HG02759 (cell line): Measurements from ENCODE around the gene DTWD2.
"Not testable (repeated sequence)": the region's sequence is repeated elsewhere in the genome, so short reads cannot be mapped to it uniquely, and the experiment has no call there.

Experiments
- ATAC-seq: cut with Tn5 transposase; IDR thresholded peaks from one replicate; pipeline ENCODE4 v1.9.1; 2021; ENCODE audit warnings: mild to moderate bottlenecking, moderate library complexity; ENCODE audit not compliant: unreplicated experiment

The DTWD2 gene

GRCh38 chr5:118882666-118883065 is 105.7 kb downstream of the DTWD2 start:
- ATAC-seq, result no peak

- not testable (repeated sequence) for ATAC-seq
Observed at GRCh38 chr5:118876852-118877251, 111.5 kb downstream of the DTWD2 start.

GRCh38 chr5:118875131-118875530 is 113.2 kb downstream of the DTWD2 start:
- ATAC-seq, result no peak

- no peak for ATAC-seq
Observed at GRCh38 chr5:118873417-118873816, 114.9 kb downstream of the DTWD2 start.

GRCh38 chr5:118863345-118863744 is 125.0 kb downstream of the DTWD2 start:
- no peak for ATAC-seq

- ATAC-seq, result no peak
Observed at GRCh38 chr5:118862596-118862995, 125.8 kb downstream of the DTWD2 start.

- ATAC-seq, result no peak
Observed at GRCh38 chr5:118857700-118858099, 130.6 kb downstream of the DTWD2 start.

- no peak for ATAC-seq
Observed at GRCh38 chr5:118854819-118855218, 133.5 kb downstream of the DTWD2 start.

GRCh38 chr5:118851785-118852184 is 136.6 kb downstream of the DTWD2 start:
- ATAC-seq, result not testable (repeated sequence)

- not testable (repeated sequence) for ATAC-seq
Observed at GRCh38 chr5:118849507-118849906, 138.8 kb downstream of the DTWD2 start.

- ATAC-seq, result no peak
Observed at GRCh38 chr5:118844351-118844750, 144.0 kb downstream of the DTWD2 start.

- ATAC-seq, result no peak
Observed at GRCh38 chr5:118834710-118835109, 153.6 kb downstream of the DTWD2 start.

- no peak for ATAC-seq
Observed at GRCh38 chr5:118832974-118833373, 155.4 kb downstream of the DTWD2 start.

- no peak for ATAC-seq
Observed at GRCh38 chr5:118825226-118825625, 163.1 kb downstream of the DTWD2 start.

- peak; percentile 68 for ATAC-seq
Observed at GRCh38 chr5:118818604-118819003, 169.7 kb downstream of the DTWD2 start.

GRCh38 chr5:118808441-118808840 is 179.9 kb downstream of the DTWD2 start:
- no peak for ATAC-seq

- no peak for ATAC-seq
Observed at GRCh38 chr5:118806571-118806970, 181.8 kb downstream of the DTWD2 start.

- ATAC-seq, result no peak
Observed at GRCh38 chr5:118802335-118802734, 186.0 kb downstream of the DTWD2 start.

- ATAC-seq, result no peak
Observed at GRCh38 chr5:118796081-118796480, 192.3 kb downstream of the DTWD2 start.

- ATAC-seq, result no peak
Observed at GRCh38 chr5:118794281-118794680, 194.1 kb downstream of the DTWD2 start.

GRCh38 chr5:118793652-118794051 is 194.7 kb downstream of the DTWD2 start:
- ATAC-seq, result no peak

- ATAC-seq, result no peak
Observed at GRCh38 chr5:118793091-118793490, 195.3 kb downstream of the DTWD2 start.

- ATAC-seq, result peak; percentile 96
Observed at GRCh38 chr5:118791926-118792734, 196.2 kb downstream of the DTWD2 start.
